ENCODE measurements around the gene TNFRSF18. TPM values are rescaled to one million over a fixed set of nuclear protein-coding genes. Genes with fewer than 3 reads are reported as not detected.

The TNFRSF18 gene
- total and polyA plus RNA-seq, 3 donors from 2014 or later: 0.67 TPM; not detected in 2

DNA sequence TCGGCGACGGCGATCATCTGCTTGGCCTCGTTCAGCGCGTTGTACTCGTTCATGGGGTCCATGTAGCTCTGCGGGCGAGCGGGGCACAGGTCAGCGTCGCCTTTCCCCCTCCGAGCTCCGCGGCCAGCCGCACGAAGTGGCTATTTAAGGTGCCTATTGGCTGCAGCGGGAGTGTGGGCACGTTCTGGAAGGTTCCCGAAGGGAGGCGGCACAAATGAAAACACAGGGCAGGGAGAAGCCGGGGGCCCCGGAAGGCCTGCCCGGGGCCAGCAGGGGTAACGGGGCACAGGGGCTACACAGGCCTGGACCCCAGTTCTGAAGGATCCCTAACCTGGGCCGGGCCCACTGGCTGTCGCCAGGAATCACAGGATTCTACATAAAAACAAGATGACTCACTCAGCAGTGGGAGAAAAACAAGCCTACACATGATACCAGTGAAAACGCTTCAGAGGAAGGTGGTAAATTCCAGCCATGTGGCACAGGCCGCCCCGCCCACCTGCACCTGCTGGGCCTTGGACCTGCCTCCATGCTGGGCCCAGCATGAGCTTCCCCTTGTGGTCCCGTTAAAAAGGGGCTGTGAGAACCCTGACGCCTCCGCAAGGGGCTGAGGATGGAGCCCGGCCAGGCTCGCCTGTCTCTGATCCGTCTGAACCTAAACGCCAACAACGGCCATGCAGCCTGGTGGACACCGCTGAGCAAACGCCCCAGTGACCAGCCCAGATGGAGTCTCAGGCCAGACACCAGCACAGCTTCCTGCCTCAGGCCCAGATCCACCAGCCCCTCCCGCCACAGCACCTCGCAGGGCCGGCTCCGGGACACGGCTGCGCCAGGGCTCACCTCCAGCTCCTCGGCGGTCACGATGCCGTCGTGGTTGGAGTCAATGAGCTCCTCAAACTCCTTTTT lies 11.5 kb upstream of the TNFRSF18 start:
- 92 to 93% methylated on average over 47 to 49 of the region's 52 CpGs for WGBS, 2 donors
- intact Hi-C loops (cut with DNase I; ENCODE audit: low total_unique reads): no loop called here
- Histone ChIP-seq H3K4me1 (peaks cover 3% of the 10 kb centered on the region), H3K36me3 (ENCODE audit: low read depth, missing control alignments) (no peaks in the 10 kb centered on the region), H3K4me3 (no peak overlapping the region), H3K27ac (no peak overlapping the region), H3K27me3 (no peaks in the 10 kb centered on the region), H3K9me3 (no peaks in the 10 kb centered on the region)
- DNase-seq: no peak
- TF ChIP-seq, protein P1, sequence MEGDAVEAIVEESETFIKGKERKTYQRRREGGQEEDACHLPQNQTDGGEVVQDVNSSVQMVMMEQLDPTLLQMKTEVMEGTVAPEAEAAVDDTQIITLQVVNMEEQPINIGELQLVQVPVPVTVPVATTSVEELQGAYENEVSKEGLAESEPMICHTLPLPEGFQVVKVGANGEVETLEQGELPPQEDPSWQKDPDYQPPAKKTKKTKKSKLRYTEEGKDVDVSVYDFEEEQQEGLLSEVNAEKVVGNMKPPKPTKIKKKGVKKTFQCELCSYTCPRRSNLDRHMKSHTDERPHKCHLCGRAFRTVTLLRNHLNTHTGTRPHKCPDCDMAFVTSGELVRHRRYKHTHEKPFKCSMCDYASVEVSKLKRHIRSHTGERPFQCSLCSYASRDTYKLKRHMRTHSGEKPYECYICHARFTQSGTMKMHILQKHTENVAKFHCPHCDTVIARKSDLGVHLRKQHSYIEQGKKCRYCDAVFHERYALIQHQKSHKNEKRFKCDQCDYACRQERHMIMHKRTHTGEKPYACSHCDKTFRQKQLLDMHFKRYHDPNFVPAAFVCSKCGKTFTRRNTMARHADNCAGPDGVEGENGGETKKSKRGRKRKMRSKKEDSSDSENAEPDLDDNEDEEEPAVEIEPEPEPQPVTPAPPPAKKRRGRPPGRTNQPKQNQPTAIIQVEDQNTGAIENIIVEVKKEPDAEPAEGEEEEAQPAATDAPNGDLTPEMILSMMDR (IDR thresholded peaks at IDR 0.05): no peak
- no peak for TF ChIP-seq POLR2A (IDR thresholded peaks at IDR 0.05)

DNA sequence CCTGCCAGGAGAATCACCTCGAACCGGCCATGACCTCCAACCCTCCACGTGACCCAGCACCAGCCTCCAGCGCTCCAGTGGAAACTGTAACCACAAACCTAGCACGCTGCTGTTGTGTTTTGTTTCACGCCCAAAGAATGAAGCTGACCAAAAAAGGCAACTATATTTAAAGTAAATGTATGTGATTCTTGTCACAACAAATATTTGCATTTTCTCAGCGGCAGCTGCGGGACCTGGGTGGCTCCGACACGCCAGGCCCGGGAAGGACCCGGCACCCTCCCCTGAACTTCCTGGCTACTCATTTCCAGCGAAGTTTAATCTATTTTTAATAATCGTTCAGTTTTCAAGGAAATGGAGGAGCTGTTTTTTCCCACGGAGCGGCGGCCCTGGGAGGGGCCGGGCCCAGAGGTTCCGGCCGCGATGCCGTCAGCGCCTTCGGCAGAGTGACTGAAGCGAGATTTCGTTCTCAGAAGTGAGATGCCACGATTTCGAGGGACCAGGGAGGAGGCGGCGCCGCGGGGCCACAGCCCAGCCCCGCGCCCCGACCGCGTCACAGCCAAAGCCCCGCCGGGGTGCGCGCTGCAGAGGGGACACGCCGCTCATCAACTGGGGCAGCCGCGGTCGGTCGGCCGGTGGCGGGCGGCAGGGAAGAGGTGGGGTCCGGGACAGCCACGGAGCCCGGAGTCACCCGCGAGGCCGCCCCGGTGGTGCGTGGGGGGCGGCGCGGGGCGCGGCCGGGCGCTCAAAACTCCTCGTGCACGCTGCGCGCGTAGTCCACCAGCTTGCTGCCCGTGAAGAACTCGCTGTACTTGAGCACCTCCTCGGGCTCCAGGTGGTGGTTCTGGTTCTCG lies 10.6 kb upstream of the TNFRSF18 start:
- intact Hi-C loops (cut with DNase I; ENCODE audit: low total_unique reads): no loop called here
- Histone ChIP-seq H3K9me3 (no peaks in the 10 kb centered on the region), H3K36me3 (ENCODE audit: low read depth, missing control alignments) (no peaks in the 10 kb centered on the region), H3K4me3 (no peak overlapping the region), H3K27ac (no peak overlapping the region), H3K27me3 (no peaks in the 10 kb centered on the region), H3K4me1 (peaks cover 3% of the 10 kb centered on the region)
- no peak for DNase-seq
- TF ChIP-seq POLR2A (IDR thresholded peaks at IDR 0.05): no peak
- TF ChIP-seq, protein P1 (IDR thresholded peaks at IDR 0.05): no peak
- WGBS, 2 donors: 94 to 95% methylated on average over 39 to 74 of the region's 74 CpGs

DNA sequence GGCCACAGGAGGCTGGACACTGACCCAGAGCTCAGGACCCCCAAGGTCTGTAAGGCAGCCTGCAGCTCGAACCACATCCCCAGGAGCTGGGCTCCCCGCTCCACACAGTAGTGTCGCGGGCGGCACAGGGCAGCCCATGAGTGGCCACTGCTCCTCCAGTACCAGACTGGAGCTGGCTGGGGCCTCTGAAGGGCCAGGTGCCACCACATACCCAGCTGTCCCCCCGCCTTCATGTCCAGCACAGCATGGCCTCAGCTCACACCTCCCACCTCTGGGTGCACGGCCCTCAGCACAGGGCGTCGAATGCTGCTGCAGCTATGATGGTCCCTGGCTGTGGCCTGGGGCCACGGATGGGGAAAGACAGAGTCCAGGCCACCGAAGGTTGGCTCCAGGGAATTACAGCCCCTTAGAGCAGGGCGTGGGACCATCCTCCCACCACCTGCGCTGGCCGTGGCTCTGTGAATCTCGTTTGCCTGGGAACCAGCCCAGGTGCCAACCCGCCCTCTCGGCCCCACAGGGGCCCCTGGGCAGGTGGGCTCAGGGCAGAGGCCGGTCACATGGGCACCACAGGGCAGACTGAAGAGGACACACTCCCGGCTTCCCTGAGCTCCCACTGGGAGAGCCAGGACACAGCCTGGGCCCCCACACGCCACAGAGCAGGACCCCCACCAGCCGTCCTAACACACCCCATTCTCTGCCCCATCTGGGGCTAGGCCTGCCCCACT lies 9.7 kb upstream of the TNFRSF18 start:
- no peak for TF ChIP-seq POLR2A (IDR thresholded peaks at IDR 0.05)
- TF ChIP-seq, protein P1 (IDR thresholded peaks at IDR 0.05): no peak

DNA sequence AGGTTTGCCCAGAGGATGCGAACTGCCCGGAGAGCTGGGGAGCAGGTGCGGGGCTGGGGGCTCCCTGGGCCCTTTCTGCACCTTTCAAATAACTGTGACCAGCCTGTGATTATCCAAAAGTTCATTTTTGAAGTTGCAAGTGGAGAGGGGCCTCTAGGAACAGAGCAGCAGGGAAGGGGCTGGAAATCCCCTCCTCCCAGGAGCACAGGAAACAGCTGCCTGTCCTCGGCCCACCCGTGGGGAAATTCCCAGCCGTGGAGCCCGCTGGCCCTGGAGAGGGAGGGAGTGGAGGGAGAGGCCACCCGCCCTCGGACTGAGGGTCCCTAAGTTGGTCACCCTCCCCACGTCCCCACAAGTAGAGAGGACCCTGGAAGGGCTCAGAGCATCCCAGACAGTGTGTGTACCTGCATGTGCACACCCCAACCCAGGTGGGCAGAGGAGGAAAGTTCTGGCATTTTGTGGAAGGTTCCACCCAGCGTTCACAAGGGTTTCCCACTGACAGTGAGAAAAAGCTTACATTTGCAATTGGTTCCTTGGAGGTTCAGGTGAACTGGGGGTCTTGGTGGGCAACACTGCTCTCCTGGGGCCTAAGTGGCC lies 8.8 kb upstream of the TNFRSF18 start:
- Histone ChIP-seq H3K27ac (no peak overlapping the region), H3K36me3 (ENCODE audit: low read depth, missing control alignments) (no peaks in the 10 kb centered on the region), H3K9me3 (no peaks in the 10 kb centered on the region), H3K4me3 (no peak overlapping the region), H3K27me3 (no peaks in the 10 kb centered on the region), H3K4me1 (peaks cover 3% of the 10 kb centered on the region)
- DNase-seq: no peak
- TF ChIP-seq POLR2A (IDR thresholded peaks at IDR 0.05): no peak
- TF ChIP-seq, protein P1 (IDR thresholded peaks at IDR 0.05): no peak
- intact Hi-C loops (cut with DNase I; ENCODE audit: low total_unique reads): no loop called here
- 63 to 65% methylated on average over 6 to 11 of the region's 11 CpGs for WGBS, 2 donors

More for the DNA sequence above, 9.7 kb upstream of the TNFRSF18 start:
- no peaks in the 10 kb centered on the region for H3K36me3 ChIP-seq (ENCODE audit: low read depth, missing control alignments)
- intact Hi-C loops (cut with DNase I; ENCODE audit: low total_unique reads): no loop called here
- no peak for DNase-seq
- no peak overlapping the region for H3K27ac ChIP-seq
- H3K9me3 ChIP-seq: no peaks in the 10 kb centered on the region
- no peak overlapping the region for H3K4me3 ChIP-seq
- peaks cover 3% of the 10 kb centered on the region for H3K4me1 ChIP-seq
- 91% methylated on average over 8 to 21 of the region's 21 CpGs for WGBS, 2 donors
- H3K27me3 ChIP-seq: no peaks in the 10 kb centered on the region

Measured in testis (tissue), 3 donors.